Right lobe of liver (tissue), 6 donors: ENCODE results near the gene GTF3C2. TPM values are rescaled to one million over a fixed set of nuclear protein-coding genes. Genes with fewer than 3 reads are reported as not detected.

Experiments used
- ATAC-seq, 4 donors: fragments of 200-7000 bp; cut with Tn5 transposase; one replicate each; pipeline ENCODE4 v1.9.1; 2020; ENCODE audit warnings: mild to moderate bottlenecking in 4 of 4, moderate library complexity in 4 of 4
- DNase-seq, 3 donors: peaks; one replicate each; pipeline ENCODE4 v3.0.0-alpha.2; 2020
- H3K27ac ChIP-seq, 3 donors: fragments of 200-600 bp; one replicate each; pipeline ENCODE4 v1.8.0; 2022
- H3K27me3 ChIP-seq, 2 donors: fragments of 200-600 bp; one replicate each; pipeline ENCODE4 v1.8.0; 2022
- H3K36me3 ChIP-seq, 4 donors: fragments of 200-600 bp; sonication (generic) in 1 of 4; one replicate each; pipeline versions ENCODE4 v1.5.1 to v1.8.0; 2017 to 2022; ENCODE audit warnings: control low read depth in 1 of 4
- H3K4me1 ChIP-seq, 4 donors: fragments of 200-600 bp; sonication (generic) in 1 of 4; one replicate each; pipeline versions ENCODE4 v1.5.1 to v1.8.0; 2017 to 2022; ENCODE audit warnings: control low read depth in 1 of 4
- H3K4me3 ChIP-seq, 3 donors: fragments of 200-600 bp; one replicate each; pipeline ENCODE4 v1.8.0; 2022
- H3K9me3 ChIP-seq, 4 donors: fragments of 200-600 bp; sonication (generic) in 1 of 4; one replicate each; pipeline versions ENCODE4 v1.5.1 to v1.8.0; 2017 to 2022; ENCODE audit warnings: control low read depth in 1 of 4
- CTCF ChIP-seq, 4 donors: fragments of 200-600 bp in 3 of 4; fragments of 450-650 bp in 1 of 4; IDR thresholded peaks; one replicate each; pipeline versions ENCODE4 v1.5.1 to v1.8.0; 2016 to 2022; ENCODE audit warnings: antibody characterized with exemption in 4 of 4, mild to moderate bottlenecking in 2 of 4
- POLR2A ChIP-seq: fragments of 450-650 bp; IDR thresholded peaks from one replicate; pipeline ENCODE4 v1.6.1; 2017; ENCODE audit warnings: antibody characterized with exemption, mild to moderate bottlenecking
- WGBS: methylation state at CpG from one replicate; pipeline ENCODE4 v1.1.6; 2018; ENCODE audit warnings: low coverage, low lambda C conversion rate; ENCODE audit not compliant: insufficient coverage; ENCODE audit errors: missing lambda C conversion rate; 5-methylcytosine and 5-hydroxymethylcytosine counted together
- intact Hi-C, 2 donors: fragments of 100-400 bp; cut with DNase I; formaldehyde crosslinking; loops; one replicate each; pipeline versions ENCODE4 v1.11.2 to v1.14.1; 2022
- total RNA-seq, 6 experiments: library from RNA; depleted of rRNA in 2 of 6; stranded (reverse); fragments of >200 nt in 2 of 6; fragmentation: NEBNext Ultra II Directional in 3 of 6; extraction: Animal tissue kit (Norgen Biotek cat#: 25700) in 3 of 6; gene quantifications; one replicate each; pipeline versions ENCODE4 v1.1.0 to v1.2.4, GENCODE V29; 2016 to 2023
- donor health status: DM: no; HTN: yes; CAD: no.
- donor health status: DM: no; HTN: no; CAD: no.
- donor health status: DM: no; HTN: no; CAD: no.
- donor health status: DM: no; HTN: yes; CAD: no.
- donor health status: DM: no; HTN: yes; CAD: no.

GTF3C2 gene
- total RNA-seq, 6 experiments from 2014 or later, result 13.4 to 20.1 (median 16.8) TPM

GRCh38 chr2:27307287-27307544 lies 49.3 kb downstream of the GTF3C2 start:
- Histone ChIP-seq H3K36me3 (no peaks in the 10 kb centered on the region), H3K27ac (no peak overlapping the region), H3K27me3 (peaks cover 0 to 11% of the 10 kb centered on the region in 2 donors), H3K4me3 (no peak overlapping the region), H3K9me3 (no peaks in the 10 kb centered on the region), H3K4me1 (peaks cover 0 to 21% (median 2%) of the 10 kb centered on the region in 4 donors)
- DNase-seq (no peak), ATAC-seq (no peak)
- WGBS, result 11% methylated on average over 8 of the region's 14 CpGs
- intact Hi-C loops, result loop anchor here in 1 of 2 donors (10.0 kb wide), 1 partner anchor 52 kb away; no protein-coding TSS in a partner anchor
- TF ChIP-seq CTCF (IDR thresholded peaks at IDR 0.05) (no peak), POLR2A (no peak)

GRCh38 chr2:27306573-27307286 lies 49.8 kb downstream of the GTF3C2 start:
- H3K27ac ChIP-seq, result no peak overlapping the region
- TF ChIP-seq POLR2A, result no peak
- TF ChIP-seq CTCF (IDR thresholded peaks at IDR 0.05), result no peak
- no peak for ATAC-seq
- no peaks in the 10 kb centered on the region for H3K9me3 ChIP-seq
- no peaks in the 10 kb centered on the region for H3K36me3 ChIP-seq
- peaks cover 0 to 21% (median 2%) of the 10 kb centered on the region in 4 donors for H3K4me1 ChIP-seq
- intact Hi-C loops, result loop anchor here in 1 of 2 donors (10.0 kb wide), 1 partner anchor 52 kb away; no protein-coding TSS in a partner anchor
- H3K27me3 ChIP-seq, result peaks cover 0 to 11% of the 10 kb centered on the region in 2 donors
- 9% methylated on average over 8 of the region's 51 CpGs for WGBS
- H3K4me3 ChIP-seq, result no peak overlapping the region
- DNase-seq, result no peak

GRCh38 chr2:27306136-27306535 lies 50.4 kb downstream of the GTF3C2 start:
- Histone ChIP-seq H3K27ac (no peak overlapping the region), H3K27me3 (peaks cover 0 to 11% of the 10 kb centered on the region in 2 donors), H3K36me3 (no peaks in the 10 kb centered on the region), H3K4me1 (peaks cover 0 to 21% (median 2%) of the 10 kb centered on the region in 4 donors), H3K9me3 (no peaks in the 10 kb centered on the region), H3K4me3 (no peak overlapping the region)
- ATAC-seq (no peak), DNase-seq (no peak)
- WGBS, result 31% methylated on average over 16 of the region's 26 CpGs
- intact Hi-C loops, result loop anchor here in 1 of 2 donors (10.0 kb wide), 1 partner anchor 51 kb away; no protein-coding TSS in a partner anchor
- TF ChIP-seq CTCF (IDR thresholded peaks at IDR 0.05) (no peak), POLR2A (no peak)

GRCh38 chr2:27305516-27305915 lies 51.0 kb downstream of the GTF3C2 start:
- intact Hi-C loops, result loop anchor here in 1 of 2 donors (10.0 kb wide), 1 partner anchor 51 kb away; no protein-coding TSS in a partner anchor
- peaks cover 0 to 21% (median 2%) of the 10 kb centered on the region in 4 donors for H3K4me1 ChIP-seq
- H3K9me3 ChIP-seq, result no peaks in the 10 kb centered on the region
- ATAC-seq (no peak), DNase-seq (no peak)
- no peak overlapping the region for H3K27ac ChIP-seq
- no peak for TF ChIP-seq POLR2A
- TF ChIP-seq CTCF (IDR thresholded peaks at IDR 0.05), result no peak
- H3K36me3 ChIP-seq, result no peaks in the 10 kb centered on the region
- WGBS, result 92% methylated on average over 2 of the region's 16 CpGs
- no peak overlapping the region for H3K4me3 ChIP-seq
- peaks cover 0 to 11% of the 10 kb centered on the region in 2 donors for H3K27me3 ChIP-seq
